PC-9 (cell line): Measurements from ENCODE around the gene SYNDIG1.

ENCODE experiments used
- EZH2 ChIP-seq: fragments of 200-600 bp; sonication (generic); IDR thresholded peaks from 2 replicates; pipeline ENCODE4 v1.8.0; 2017; ENCODE audit warnings: antibody characterized with exemption, low read depth
- TF ChIP-seq, protein P1 (sequence below): fragments of 200-600 bp; sonication (generic); conservative IDR thresholded peaks from 2 replicates; pipeline ENCODE4 v1.6.1; 2017; ENCODE audit warnings: mixed run types, antibody characterized with exemption, mild to moderate bottlenecking, moderate library complexity

- TF ChIP-seq EZH2, result no peak
- TF ChIP-seq, protein P1, sequence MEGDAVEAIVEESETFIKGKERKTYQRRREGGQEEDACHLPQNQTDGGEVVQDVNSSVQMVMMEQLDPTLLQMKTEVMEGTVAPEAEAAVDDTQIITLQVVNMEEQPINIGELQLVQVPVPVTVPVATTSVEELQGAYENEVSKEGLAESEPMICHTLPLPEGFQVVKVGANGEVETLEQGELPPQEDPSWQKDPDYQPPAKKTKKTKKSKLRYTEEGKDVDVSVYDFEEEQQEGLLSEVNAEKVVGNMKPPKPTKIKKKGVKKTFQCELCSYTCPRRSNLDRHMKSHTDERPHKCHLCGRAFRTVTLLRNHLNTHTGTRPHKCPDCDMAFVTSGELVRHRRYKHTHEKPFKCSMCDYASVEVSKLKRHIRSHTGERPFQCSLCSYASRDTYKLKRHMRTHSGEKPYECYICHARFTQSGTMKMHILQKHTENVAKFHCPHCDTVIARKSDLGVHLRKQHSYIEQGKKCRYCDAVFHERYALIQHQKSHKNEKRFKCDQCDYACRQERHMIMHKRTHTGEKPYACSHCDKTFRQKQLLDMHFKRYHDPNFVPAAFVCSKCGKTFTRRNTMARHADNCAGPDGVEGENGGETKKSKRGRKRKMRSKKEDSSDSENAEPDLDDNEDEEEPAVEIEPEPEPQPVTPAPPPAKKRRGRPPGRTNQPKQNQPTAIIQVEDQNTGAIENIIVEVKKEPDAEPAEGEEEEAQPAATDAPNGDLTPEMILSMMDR, result no peak
These were observed 164.1 kb downstream of the SYNDIG1 start for GRCh38 chr20:24633521-24633920.
